ENCODE data around the gene COP1. TPM values are rescaled to one million over a fixed set of nuclear protein-coding genes. Genes with fewer than 3 reads are reported as not detected.
"Not testable (repeated sequence)": the region's sequence is repeated elsewhere in the genome, so short reads cannot be mapped to it uniquely, and the experiment has no call there.

Gene COP1
- total RNA-seq, 4 donors from 2014 or later: 36.1 to 53.6 (median 39.5) TPM

DNA sequence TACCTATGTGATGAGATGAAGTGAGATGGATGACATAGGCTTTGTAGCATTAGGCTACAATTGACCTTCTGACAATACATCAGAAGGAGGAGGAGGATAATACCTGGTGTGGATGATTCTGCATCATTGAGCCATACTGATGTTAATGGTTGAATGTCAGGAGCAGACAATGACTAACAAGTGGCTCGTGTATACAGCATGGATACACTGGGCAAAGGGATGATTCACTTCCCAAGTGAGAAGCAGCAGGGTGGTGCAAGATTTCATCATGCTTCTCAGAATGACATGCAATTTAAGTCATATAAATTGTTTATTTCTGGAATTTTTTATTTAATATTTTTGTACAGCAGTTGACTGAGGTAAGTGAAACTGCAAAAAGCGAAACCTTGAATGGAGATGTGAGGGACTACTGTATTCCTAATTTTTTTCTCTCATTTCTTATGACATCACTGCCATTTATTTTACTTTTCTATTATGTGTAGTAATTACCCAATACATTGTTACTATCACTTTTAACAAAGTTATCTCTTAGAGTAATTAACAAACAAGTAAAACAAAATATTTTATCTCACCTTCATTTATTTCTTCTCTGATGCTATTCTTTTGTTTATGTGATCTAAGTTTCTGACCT lies 34.4 kb upstream of the COP1 start:
- DNase-seq (ENCODE audit: extremely low spot score): no peak
- Histone ChIP-seq H3K27me3 (no peaks in the 10 kb centered on the region), H3K4me3 (no peak overlapping the region), H3K4me1 (no peaks in the 10 kb centered on the region), H3K27ac (replicated peaks in 1 of 4) (no peak overlapping the region), H3K9me3 (no peaks in the 10 kb centered on the region), H3K36me3 (no peaks in the 10 kb centered on the region)
- intact Hi-C loops (cut with DNase I): no loop called here
- 65% methylated on average over 2 of the region's 2 CpGs for WGBS
- TF ChIP-seq POLR2A (IDR thresholded peaks at IDR 0.05; ENCODE audit: low read depth) (no peak), POLR2AphosphoS5 (IDR thresholded peaks at IDR 0.05) (no peak), CTCF (IDR thresholded peaks at IDR 0.05) (no peak), EP300 (IDR thresholded peaks at IDR 0.05) (no peak)

DNA sequence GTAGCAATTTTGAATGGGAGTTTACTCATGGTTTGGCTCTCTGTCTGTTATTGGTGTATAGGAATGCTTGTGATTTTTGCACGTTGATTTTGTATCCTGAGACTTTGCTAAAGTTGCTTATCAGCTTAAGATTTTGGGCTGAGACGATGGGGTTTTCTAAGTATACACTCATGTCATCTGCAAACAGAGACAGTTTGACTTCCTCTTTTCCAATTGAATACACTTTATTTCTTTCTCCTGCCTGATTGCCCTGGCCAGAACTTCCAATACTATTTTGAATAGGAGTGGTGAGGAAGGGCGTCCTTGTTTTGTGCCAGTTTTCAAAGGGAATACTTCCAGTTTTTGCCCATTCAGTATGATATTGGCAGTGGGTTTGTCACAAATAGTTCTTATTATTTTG lies 26.6 kb upstream of the COP1 start:
- DNase-seq (ENCODE audit: extremely low spot score); H3K36me3 ChIP-seq; H3K4me3 ChIP-seq; H3K4me1 ChIP-seq; H3K27ac ChIP-seq (replicated peaks in 1 of 4); H3K27me3 ChIP-seq; intact Hi-C loops (cut with DNase I); H3K9me3 ChIP-seq: not testable (repeated sequence)
- WGBS: 91% methylated on average over 3 of the region's 3 CpGs

- 86% methylated on average over 3 of the region's 3 CpGs for WGBS
- Histone ChIP-seq H3K9me3 (no peaks in the 10 kb centered on the region), H3K27ac (replicated peaks in 1 of 4) (no peak overlapping the region), H3K36me3 (no peaks in the 10 kb centered on the region), H3K4me3 (no peak overlapping the region), H3K4me1 (no peaks in the 10 kb centered on the region), H3K27me3 (no peaks in the 10 kb centered on the region)
- DNase-seq (ENCODE audit: extremely low spot score): no peak
- intact Hi-C loops (cut with DNase I): no loop called here
- no peak for TF ChIP-seq CTCF (IDR thresholded peaks at IDR 0.05)
- no peak for TF ChIP-seq POLR2A (IDR thresholded peaks at IDR 0.05; ENCODE audit: low read depth)
- no peak for TF ChIP-seq EP300 (IDR thresholded peaks at IDR 0.05)
- TF ChIP-seq POLR2AphosphoS5 (IDR thresholded peaks at IDR 0.05): no peak
Measured at GRCh38 chr1:176227579-176227978, 20.5 kb upstream of the COP1 start.

GRCh38 chr1:176225911-176226310 lies 18.8 kb upstream of the COP1 start:
- DNase-seq (ENCODE audit: extremely low spot score): no peak
- Histone ChIP-seq H3K36me3 (no peaks in the 10 kb centered on the region), H3K4me3 (no peak overlapping the region), H3K9me3 (no peaks in the 10 kb centered on the region), H3K27me3 (no peaks in the 10 kb centered on the region), H3K4me1 (no peaks in the 10 kb centered on the region), H3K27ac (replicated peaks in 1 of 4) (no peak overlapping the region)
- intact Hi-C loops (cut with DNase I): no loop called here
- no peak for TF ChIP-seq POLR2AphosphoS5 (IDR thresholded peaks at IDR 0.05)
- 75% methylated on average over 2 of the region's 2 CpGs for WGBS

GRCh38 chr1:176225479-176225875 lies 18.4 kb upstream of the COP1 start:
- intact Hi-C loops (cut with DNase I): no loop called here
- Histone ChIP-seq H3K36me3 (no peaks in the 10 kb centered on the region), H3K4me3 (no peak overlapping the region), H3K4me1 (no peaks in the 10 kb centered on the region), H3K9me3 (no peaks in the 10 kb centered on the region), H3K27me3 (no peaks in the 10 kb centered on the region), H3K27ac (replicated peaks in 1 of 4) (no peak overlapping the region)
- no peak for TF ChIP-seq POLR2A (IDR thresholded peaks at IDR 0.05; ENCODE audit: low read depth)
- no peak for TF ChIP-seq EP300 (IDR thresholded peaks at IDR 0.05)
- TF ChIP-seq POLR2AphosphoS5 (IDR thresholded peaks at IDR 0.05): no peak
- no peak for TF ChIP-seq CTCF (IDR thresholded peaks at IDR 0.05)
- no peak for DNase-seq (ENCODE audit: extremely low spot score)
- 81% methylated on average over 1 of the region's 1 CpG for WGBS

DNA sequence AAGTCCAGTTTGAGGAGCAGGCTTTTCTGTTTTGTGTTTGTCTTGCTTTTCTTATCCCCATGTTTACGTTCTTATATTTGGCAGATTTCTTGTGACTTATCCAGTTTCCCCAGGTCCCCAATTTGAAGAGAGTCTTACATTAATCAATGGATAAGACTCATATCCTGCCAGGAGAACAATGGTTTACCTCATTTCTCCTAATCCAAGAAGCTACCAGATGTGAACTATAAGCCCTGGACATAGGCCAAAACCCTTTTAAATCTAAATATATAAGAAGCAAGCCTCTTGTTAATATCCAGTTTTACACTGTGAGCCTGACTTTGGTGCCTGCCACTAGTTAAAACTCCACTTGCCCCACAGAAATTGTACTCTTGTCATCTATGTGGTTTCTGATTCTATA lies 15.1 kb upstream of the COP1 start:
- 83% methylated on average over 1 of the region's 1 CpG for WGBS
- H3K27me3 ChIP-seq: no peaks in the 10 kb centered on the region
- DNase-seq (ENCODE audit: extremely low spot score): no peak
- no peak for TF ChIP-seq POLR2AphosphoS5 (IDR thresholded peaks at IDR 0.05)
- TF ChIP-seq EP300 (IDR thresholded peaks at IDR 0.05): no peak
- no peak for TF ChIP-seq CTCF (IDR thresholded peaks at IDR 0.05)
- no peak for TF ChIP-seq POLR2A (IDR thresholded peaks at IDR 0.05; ENCODE audit: low read depth)
- no peak overlapping the region for H3K4me3 ChIP-seq
- H3K9me3 ChIP-seq: no peaks in the 10 kb centered on the region
- no peaks in the 10 kb centered on the region for H3K4me1 ChIP-seq
- no peak overlapping the region for H3K27ac ChIP-seq (replicated peaks in 1 of 4)
- H3K36me3 ChIP-seq: no peaks in the 10 kb centered on the region
- intact Hi-C loops (cut with DNase I): no loop called here
